Measurements from ENCODE around the gene DBH.

DBH gene

DNA sequence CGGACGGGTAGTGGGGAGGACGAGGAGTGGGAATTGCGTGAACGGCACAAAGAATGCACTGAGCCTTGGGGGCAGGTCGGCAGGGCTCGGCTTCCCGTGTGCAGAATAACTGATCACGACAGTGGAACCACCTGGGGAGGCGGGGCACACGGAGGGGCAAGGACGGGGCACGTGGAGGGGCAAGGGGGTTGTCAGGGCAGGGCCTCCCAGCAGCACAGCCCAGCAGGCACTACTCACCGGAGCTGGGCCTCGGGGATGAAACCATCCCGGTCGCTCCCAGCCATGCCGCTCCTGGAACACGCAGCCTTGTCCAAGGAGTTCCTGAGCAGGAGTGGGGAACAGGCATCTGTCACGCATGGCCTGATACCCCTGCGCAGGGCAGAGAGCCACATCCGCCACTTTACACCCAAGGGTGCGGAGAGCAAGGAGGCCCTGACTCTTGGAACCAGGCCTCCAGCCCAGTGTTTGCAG lies 68.6 kb downstream of the DBH start:
- no peak for FAIRE-seq

GRCh38 chr9:133705576-133705975 lies 69.4 kb downstream of the DBH start:
- no peak for FAIRE-seq

DNA sequence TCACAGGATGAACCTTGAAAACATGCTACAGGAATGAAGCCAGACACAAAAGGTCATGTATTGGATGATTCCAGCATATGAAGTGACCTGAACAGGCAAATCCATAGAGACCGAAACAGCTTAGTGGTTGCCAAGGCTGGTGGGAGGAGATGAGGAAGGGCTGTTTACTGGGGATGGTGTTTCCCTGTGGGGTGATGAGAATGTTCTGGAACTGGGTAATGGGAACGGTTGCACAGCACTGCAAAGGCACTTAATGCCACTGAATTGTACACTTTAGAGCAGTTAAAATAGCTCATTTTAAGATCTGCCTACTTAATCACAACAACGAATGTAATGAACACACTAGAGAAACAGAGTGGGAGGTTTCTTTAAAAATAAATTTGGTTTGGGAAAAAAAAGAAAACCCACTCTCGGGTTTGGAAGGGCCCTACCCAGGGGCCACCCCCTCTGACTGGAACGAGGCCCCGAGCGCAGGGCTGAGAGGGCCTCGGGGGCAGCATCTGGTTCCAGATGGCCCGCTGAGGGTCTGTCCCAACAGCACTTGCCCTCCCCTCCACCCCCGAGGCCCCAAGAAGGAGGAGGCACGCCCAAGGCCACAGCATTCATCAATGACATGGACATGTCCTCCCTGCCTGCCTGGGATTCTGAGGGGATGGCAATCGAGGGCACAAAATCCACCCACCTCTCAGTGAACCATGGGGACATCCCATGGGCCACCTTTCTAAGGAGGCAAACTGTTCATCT lies 70.3 kb downstream of the DBH start:
- FAIRE-seq, result no peak

GRCh38 chr9:133707065-133707762 lies 71.1 kb downstream of the DBH start:
- FAIRE-seq, result no peak

DNA sequence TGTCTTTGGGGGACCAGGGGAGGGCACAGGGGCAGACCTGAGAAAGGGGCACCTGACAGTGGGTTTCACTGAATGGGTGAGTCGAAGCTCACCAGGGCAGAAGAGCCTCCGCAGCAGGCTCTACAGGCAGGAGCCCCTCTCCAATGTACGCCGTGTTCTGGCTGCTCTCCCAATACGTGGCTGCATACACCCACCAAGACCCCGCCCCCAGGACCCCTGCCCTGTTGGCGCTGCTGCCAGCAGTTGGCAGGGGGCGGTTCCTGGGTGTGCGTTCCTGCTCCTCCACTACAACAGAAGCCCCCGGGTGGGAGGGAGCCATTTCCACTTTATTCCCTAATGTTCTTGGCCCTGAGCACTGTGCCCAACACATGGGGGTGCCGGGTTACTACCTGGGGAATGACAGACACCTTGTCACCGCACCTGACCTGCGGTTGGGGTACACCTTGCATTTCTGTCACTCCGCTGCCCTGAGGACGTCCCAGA lies 71.6 kb downstream of the DBH start:
- no peak for FAIRE-seq

DNA sequence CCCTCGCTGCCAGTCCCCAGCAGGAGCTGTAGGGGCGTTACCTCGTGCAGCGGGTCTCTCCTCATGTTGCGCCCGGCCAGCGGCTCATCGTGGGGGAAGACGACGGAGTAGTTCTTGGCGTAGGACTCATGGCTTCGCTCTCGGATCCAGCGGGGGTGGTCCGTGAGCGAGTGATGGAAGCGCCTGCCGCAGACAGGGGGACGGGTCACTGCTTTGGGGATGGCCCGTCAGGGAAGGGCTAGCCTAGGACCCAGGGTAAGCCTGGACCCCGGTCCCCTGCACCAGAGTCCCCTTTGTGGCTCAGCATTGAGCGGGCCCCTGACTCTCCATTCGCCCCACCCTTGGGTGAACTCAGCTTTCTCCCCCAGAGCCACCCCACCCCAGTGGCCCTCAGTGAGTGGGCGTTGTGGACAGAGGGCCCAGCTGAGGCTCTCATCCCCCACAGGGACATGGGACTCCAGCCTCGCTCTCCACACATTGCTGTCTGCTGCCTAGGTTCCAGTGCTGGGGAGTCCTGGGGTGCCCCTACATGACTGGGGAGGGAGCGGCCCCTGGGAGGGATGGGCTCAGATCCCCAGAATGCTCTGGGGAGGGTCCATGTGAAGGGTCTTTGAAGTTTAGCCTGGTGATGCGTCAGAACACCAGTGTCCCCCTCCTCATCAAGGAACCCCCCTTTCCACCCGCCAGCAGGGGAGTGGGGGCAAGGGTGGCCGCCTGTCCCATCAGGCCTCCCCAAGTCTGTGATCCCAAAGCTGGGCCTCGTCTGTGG lies 72.3 kb downstream of the DBH start:
- FAIRE-seq, result no peak
